ENCODE results near the gene MMP15.
"Not testable (repeated sequence)": the region's sequence is repeated elsewhere in the genome, so short reads cannot be mapped to it uniquely, and the experiment has no call there.

Gene MMP15

GRCh38 chr16:58088091-58088490, 62.5 kb downstream of the MMP15 start:
- H3K4me1 ChIP-seq (ENCODE audit: insufficient read depth, low read length) = peaks cover 2% of the 10 kb centered on the region
- no peaks in the 10 kb centered on the region for H3K27me3 ChIP-seq (ENCODE audit: insufficient read depth, low read length)
- no peak overlapping the region for H3K4me3 ChIP-seq (ENCODE audit: low read length)
- no peaks in the 10 kb centered on the region for H3K9me3 ChIP-seq (ENCODE audit: low read length)
- H3K36me3 ChIP-seq (ENCODE audit: insufficient read depth, low read length) = no peaks in the 10 kb centered on the region
- H2AFZ ChIP-seq (ENCODE audit: low read depth, low read length) = no peak overlapping the region

- not testable (repeated sequence) for H3K4me3 ChIP-seq (ENCODE audit: low read length); H3K9me3 ChIP-seq (ENCODE audit: low read length); H2AFZ ChIP-seq (ENCODE audit: low read depth, low read length); H3K36me3 ChIP-seq (ENCODE audit: insufficient read depth, low read length); H3K27me3 ChIP-seq (ENCODE audit: insufficient read depth, low read length); H3K4me1 ChIP-seq (ENCODE audit: insufficient read depth, low read length)
Observed at GRCh38 chr16:58090396-58090795, 64.8 kb downstream of the MMP15 start.

GRCh38 chr16:58094026-58094425, 68.5 kb downstream of the MMP15 start:
- no peaks in the 10 kb centered on the region for H3K9me3 ChIP-seq (ENCODE audit: low read length)
- H3K27me3 ChIP-seq (ENCODE audit: insufficient read depth, low read length) = no peaks in the 10 kb centered on the region
- H3K4me1 ChIP-seq (ENCODE audit: insufficient read depth, low read length) = peaks cover 17% of the 10 kb centered on the region
- no peak overlapping the region for H3K4me3 ChIP-seq (ENCODE audit: low read length)
- H3K36me3 ChIP-seq (ENCODE audit: insufficient read depth, low read length) = no peaks in the 10 kb centered on the region
- H2AFZ ChIP-seq (ENCODE audit: low read depth, low read length) = no peak overlapping the region

GRCh38 chr16:58094791-58095574, 69.4 kb downstream of the MMP15 start:
- Histone ChIP-seq H3K36me3 (ENCODE audit: insufficient read depth, low read length) (no peaks in the 10 kb centered on the region), H3K27me3 (ENCODE audit: insufficient read depth, low read length) (no peaks in the 10 kb centered on the region), H3K9me3 (ENCODE audit: low read length) (no peaks in the 10 kb centered on the region), H3K4me1 (ENCODE audit: insufficient read depth, low read length) (peaks cover 19% of the 10 kb centered on the region), H3K4me3 (ENCODE audit: low read length) (no peak overlapping the region), H2AFZ (ENCODE audit: low read depth, low read length) (no peak overlapping the region)

GRCh38 chr16:58095575-58095960, 70.0 kb downstream of the MMP15 start:
- peaks cover 19% of the 10 kb centered on the region for H3K4me1 ChIP-seq (ENCODE audit: insufficient read depth, low read length)
- H3K9me3 ChIP-seq (ENCODE audit: low read length); H3K27me3 ChIP-seq (ENCODE audit: insufficient read depth, low read length); H3K36me3 ChIP-seq (ENCODE audit: insufficient read depth, low read length); H3K4me3 ChIP-seq (ENCODE audit: low read length); H2AFZ ChIP-seq (ENCODE audit: low read depth, low read length): not testable (repeated sequence)

- Histone ChIP-seq H3K9me3 (ENCODE audit: low read length) (no peaks in the 10 kb centered on the region), H3K4me1 (ENCODE audit: insufficient read depth, low read length) (peaks cover 19% of the 10 kb centered on the region), H3K36me3 (ENCODE audit: insufficient read depth, low read length) (no peaks in the 10 kb centered on the region), H3K4me3 (ENCODE audit: low read length) (no peak overlapping the region), H2AFZ (ENCODE audit: low read depth, low read length) (no peak overlapping the region), H3K27me3 (ENCODE audit: insufficient read depth, low read length) (no peaks in the 10 kb centered on the region)
Observed at GRCh38 chr16:58096249-58096648, 70.7 kb downstream of the MMP15 start.

Data from neuron (in vitro differentiated cells).